Fibroblast of skin of back (primary cell): ENCODE data around the gene PRKAG1.

ENCODE experiments used
- DNase-seq: peaks from one replicate; pipeline ENCODE4 v3.0.0-alpha.2; 2013

The PRKAG1 gene

GRCh38 chr12:49000346-49000745 lies 18.2 kb downstream of the PRKAG1 start:
- DNase-seq: no peak

GRCh38 chr12:48999371-49000131 lies 19.0 kb downstream of the PRKAG1 start, which contains the start of gene DDN:
Gene DDN, minus strand, starts transcription at chr12:48999375. Its CDS starts 88 bp downstream, at chr12:48999287.
- DNase-seq: peak; percentile 62

- no peak for DNase-seq
Observed at GRCh38 chr12:48998497-48999353, 19.9 kb downstream of the PRKAG1 start.

DNA sequence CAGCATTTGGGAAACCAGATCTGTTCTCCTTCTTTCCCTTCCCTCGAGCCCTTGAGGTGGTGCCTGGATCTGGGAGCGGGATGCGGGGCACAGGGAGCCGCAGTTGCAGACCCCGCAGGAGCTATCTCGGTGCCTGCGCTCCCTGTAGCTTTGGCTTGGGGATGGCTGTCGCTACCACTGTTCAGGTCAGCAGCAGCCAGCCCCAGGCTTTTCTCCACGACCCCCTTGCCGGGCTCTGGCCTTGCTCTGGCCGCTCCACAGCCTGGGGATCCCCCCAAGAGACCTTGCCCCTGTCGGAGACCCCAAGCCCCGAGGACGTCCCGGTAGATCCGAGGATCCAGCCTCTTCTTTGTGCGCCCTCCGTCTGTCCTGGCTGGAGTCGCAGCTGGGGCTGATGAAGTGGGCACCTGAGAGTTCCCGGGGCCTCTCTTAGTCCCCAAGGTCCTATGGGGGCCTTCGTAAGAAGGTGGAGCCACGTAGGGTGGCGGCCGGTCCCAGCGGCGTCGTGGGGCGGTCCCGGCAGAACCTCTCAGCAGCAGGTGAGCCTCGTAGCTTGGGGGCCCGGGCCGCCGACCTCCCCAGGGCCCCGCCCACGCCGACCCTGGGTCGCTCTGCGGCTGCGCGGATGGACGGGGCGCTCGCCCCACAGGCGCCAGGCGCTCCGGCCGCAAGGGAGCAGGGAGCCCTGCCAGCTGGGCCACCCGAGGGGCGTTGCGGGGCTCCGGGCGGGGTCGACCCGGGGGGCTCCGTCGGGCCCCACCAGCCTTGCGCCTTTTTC lies 20.7 kb downstream of the PRKAG1 start:
- DNase-seq: no peak

DNA sequence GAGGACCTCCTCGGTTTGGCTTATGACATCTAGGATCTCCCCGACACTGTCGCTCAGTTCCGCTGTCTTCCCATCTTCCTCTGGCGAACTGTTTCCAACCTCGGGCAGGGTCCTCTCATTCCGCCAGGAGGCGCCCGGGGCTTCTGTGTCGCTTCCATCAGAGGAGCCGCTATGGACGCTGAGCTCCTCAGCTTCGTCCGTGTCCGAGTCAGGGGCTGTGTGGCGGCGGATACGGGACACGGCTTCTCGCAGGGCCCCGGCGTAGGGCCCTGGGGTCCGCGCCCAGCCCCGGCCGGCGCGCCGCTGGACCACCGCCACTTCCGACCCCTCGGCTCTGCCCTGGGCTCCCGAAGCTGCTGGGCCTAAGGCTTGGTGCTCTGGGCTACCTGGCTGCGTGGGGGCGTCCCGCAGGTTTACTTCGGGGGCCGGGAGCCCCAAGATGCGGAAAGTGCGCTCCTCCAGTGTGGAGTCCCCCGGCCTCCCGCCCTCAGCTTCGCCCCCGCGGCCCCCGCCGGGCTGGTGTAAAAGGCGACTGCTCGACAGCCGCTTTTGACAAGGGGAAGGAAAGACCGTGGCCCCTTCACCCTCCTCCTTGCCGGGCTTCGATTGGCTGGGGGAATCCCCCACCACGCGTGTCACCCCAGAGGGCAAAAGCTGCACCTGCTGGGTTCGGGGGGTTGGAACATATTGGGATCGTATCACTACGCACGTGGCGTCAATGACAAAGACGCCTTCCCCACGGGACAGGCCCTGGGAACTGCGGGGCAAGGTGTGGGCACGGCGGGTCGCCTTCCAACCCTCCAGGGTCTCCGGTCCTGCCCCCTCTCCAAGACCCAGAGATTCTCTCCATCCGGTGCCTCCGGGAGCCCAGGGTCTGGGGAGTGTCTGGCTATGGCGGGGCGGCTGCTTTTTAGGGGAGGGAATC lies 21.5 kb downstream of the PRKAG1 start:
- peak; percentile 78 for DNase-seq

- peak; percentile 79 for DNase-seq
Observed at GRCh38 chr12:48995086-48995879, 23.3 kb downstream of the PRKAG1 start.

GRCh38 chr12:48994224-48995085 lies 24.1 kb downstream of the PRKAG1 start:
- no peak for DNase-seq

DNA sequence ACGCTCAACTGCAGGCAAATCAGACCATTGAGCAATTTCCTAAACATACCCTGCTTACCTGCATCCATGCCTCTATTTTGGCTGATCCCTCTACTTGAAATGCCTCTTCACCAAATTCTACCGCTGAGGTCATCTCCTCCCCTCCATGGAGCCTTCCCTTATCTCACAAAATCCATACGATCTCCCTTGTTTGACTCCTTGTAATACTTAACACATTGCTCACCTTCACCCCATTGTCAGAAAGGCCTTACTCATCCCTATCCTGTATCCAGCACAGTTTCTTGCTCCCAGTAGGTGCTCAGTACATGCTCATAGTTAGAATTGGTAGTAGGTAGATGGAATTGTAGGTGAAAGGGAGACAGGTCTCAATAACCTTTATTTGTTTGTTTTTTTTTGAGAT lies 24.8 kb downstream of the PRKAG1 start:
- no peak for DNase-seq

- no peak for DNase-seq
Observed at GRCh38 chr12:48991247-48992050, 27.1 kb downstream of the PRKAG1 start.

DNA sequence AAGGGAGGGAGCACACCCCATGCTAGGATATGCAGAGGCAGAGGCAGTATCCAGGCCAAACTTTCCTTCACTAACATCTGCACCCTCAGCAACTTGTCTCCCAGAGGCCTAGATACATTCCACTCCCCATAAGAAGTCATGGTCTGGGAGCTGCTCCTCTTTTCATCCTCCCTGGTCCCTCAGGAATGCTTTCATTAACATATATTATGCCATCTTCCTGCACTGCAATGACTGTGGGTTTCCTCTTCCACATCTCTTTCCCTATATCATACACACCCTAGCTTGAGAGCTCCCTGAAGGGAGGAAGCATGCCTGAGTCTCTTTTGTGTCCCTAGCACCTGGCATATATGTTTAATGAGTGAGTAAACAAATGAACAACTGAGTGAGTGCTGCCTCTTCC lies 28.0 kb downstream of the PRKAG1 start:
- no peak for DNase-seq

DNA sequence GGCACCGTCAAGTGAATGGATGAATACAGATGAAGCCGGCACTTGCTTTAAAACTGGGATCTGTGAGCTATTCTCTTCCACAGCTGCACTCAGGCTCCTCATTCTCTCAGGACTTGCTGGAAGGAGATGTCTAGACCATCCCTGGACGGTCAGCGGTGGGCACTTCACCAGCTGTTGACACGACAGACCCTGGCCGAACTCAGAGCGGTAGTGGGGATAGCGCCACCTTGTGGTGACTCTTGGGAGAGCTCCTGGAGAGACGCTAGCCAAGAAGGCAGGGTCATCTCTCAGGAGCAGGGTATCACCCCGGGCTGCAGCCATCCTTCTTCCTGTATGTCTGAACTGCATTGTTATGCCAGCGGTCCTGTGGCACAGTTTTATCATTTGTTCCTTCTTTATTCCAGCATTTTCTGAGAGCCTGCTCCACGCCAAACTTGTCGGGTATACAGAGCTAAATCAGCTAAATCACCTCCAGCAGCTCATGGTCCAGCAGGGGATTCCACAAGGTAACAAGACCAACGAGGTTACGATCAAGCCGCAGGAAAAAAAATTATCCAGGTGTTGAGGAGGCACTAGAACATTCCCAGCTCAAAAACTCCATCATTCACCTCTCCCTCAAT lies 30.4 kb downstream of the PRKAG1 start:
- no peak for DNase-seq

DNA sequence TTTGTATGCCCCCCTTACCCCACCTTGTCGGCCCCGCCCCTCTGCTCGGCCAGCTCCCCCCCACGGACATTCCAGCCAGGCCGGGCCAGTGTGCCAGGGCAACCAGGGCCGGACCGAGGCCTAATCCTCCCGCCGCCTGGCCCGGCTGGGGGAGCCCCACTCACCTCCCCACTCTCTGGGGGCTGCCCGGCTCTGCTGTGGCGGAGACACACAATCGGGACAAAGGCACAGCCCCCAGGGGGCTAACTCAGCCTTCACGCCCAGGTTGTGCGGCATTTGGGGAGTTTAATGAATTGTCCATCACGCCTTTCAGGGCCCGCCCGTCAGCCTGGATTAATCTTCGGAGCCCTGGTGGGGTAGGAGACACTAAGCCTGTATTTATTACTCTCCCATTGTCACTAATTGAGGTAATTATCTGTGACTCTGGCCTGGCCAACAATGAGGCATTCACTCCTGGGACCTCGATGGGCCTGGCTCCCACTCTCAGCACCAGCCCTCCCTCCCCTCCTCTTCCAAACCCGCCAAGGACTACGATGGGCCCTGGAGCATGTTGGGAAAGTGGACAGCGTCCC lies 31.8 kb downstream of the PRKAG1 start:
- no peak for DNase-seq

DNA sequence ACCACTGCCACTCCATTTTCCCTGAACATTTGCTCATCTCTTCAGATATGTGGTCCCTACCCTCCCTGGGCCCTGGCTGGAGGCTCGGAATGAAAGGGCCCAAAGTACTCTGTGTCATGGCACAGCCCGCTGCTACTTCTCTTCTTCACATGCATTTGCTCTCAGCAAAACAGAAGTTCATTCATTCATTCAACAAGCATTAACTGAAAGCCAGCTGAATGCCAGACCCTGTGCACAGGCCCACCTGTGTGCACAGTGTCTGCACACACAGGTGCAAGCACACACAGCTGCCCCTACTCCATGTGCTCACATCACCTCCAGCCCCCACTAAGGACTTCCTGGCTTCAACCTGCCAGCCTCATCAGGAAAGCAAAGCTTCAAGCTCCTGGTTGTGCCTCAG lies 32.7 kb downstream of the PRKAG1 start:
- no peak for DNase-seq

- DNase-seq: no peak
Observed at GRCh38 chr12:48985475-48985897, 33.1 kb downstream of the PRKAG1 start.

GRCh38 chr12:48982397-48983080 lies 36.0 kb downstream of the PRKAG1 start:
- no peak for DNase-seq

DNA sequence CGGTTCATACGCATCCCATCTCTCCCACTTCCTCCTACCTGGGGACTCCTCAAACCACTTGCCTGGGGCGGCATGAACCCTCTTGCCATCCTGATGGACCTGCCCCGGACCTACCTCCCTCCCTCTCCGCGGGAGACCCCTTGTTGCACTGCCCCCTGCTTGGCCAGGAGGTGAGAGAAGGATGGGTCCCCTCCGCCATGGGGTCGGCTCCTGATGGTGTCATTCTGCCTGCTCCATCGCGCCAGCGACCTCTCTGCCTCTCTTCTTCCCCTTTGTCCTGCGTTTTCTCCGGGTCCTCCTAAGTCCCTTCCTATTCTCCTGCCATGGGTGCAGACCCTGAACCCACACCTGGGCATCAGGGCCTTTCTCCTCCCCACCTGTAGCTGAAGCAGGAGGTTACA lies 36.8 kb downstream of the PRKAG1 start:
- DNase-seq: no peak

DNA sequence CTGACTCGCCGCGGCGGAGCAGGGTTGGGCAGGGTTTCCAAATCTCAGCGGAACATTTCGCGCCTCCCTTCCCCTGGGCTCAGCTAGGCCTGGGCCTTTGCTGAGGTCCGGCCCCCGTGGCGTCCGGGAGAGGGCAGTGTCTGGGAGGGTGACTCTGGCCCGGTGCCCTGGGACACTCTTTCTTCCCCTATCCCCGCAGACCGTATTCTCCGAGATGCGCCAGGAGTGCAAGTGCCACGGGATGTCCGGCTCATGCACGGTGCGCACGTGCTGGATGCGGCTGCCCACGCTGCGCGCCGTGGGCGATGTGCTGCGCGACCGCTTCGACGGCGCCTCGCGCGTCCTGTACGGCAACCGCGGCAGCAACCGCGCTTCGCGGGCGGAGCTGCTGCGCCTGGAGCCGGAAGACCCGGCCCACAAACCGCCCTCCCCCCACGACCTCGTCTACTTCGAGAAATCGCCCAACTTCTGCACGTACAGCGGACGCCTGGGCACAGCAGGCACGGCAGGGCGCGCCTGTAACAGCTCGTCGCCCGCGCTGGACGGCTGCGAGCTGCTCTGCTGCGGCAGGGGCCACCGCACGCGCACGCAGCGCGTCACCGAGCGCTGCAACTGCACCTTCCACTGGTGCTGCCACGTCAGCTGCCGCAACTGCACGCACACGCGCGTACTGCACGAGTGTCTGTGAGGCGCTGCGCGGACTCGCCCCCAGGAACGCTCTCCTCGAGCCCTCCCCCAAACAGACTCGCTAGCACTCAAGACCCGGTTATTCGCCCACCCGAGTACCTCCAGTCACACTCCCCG lies 37.4 kb downstream of the PRKAG1 start:
- DNase-seq: no peak
